Stimulated activated memory B cell treated with anti-CD40 and anti-IgM and Interleukin-4, amounts not matched to agents 10 μg/mL and 1 μg/mL and 100 μg/mL, for 72 hours (primary cell): ENCODE results near the gene EEFSEC.

ENCODE experiments used
- ATAC-seq: fragments of 150-1000 bp; cut with Tn5 transposase; 2 replicates; pipeline ENCODE4 v1.10.0; 2021
- H3K27ac Mint-ChIP-seq: one replicate; pipeline ENCODE4 v1.8.0; 2022; ENCODE audit warnings: mild to moderate bottlenecking, mixed read lengths
- H3K27me3 Mint-ChIP-seq: one replicate; pipeline ENCODE4 v1.8.0; 2022; ENCODE audit warnings: mixed read lengths
- H3K36me3 Mint-ChIP-seq: one replicate; pipeline ENCODE4 v1.8.0; 2022; ENCODE audit warnings: mixed read lengths
- H3K4me1 Mint-ChIP-seq: one replicate; pipeline ENCODE4 v1.8.0; 2022; ENCODE audit warnings: mixed read lengths
- H3K4me3 Mint-ChIP-seq: one replicate; pipeline ENCODE4 v1.8.0; 2022; ENCODE audit warnings: mild to moderate bottlenecking, moderate library complexity, mixed read lengths
- H3K9me3 Mint-ChIP-seq: one replicate; pipeline ENCODE4 v1.8.0; 2022; ENCODE audit warnings: mixed read lengths

Gene EEFSEC

DNA sequence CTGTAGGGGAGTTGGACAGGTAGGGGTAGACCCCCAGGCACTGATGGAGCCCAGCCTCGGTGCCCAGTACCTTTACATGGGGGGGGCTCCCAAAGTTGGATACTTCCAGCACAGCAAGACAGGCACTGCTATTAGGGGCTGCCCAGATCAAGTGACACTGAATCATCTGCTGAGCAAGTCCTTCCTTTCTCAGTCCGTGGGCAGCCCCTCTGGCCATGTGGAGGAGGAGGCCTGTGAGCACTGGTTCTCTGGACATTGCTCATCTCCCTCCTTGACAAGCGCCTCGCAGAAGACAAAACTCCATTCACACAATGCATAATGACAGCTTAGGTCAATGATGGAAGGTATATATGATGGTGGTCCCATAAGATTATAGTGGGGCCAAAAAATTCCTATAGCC lies 35.7 kb downstream of the EEFSEC start:
- Mint-ChIP-seq H3K27ac (no peak overlapping the region), H3K4me3 (no peak overlapping the region), H3K27me3 (no peaks in the 10 kb centered on the region), H3K4me1 (peaks cover 24% of the 10 kb centered on the region), H3K36me3 (peaks cover 14% of the 10 kb centered on the region), H3K9me3 (peaks cover 3% of the 10 kb centered on the region)
- ATAC-seq, result no peak

DNA sequence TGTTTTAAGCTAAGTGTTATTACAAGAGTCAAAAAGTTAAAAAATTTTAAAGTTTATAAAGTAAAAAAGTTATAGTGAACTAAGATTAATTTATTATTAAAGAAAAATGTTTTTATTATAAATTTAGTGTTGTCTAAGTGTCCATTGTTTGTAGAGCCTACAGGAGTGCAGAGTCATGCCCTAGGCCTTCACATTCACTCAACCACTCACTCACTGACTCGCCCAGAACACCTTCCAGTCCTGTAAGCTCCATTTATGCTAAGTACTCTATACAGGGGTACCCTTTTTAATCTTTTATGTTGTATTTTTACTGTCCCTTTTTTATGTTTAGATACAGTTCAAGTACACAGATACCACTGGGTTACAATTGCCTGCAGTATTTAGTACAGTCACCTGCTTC lies 37.2 kb downstream of the EEFSEC start:
- Mint-ChIP-seq H3K27me3 (no peaks in the 10 kb centered on the region), H3K4me3 (no peak overlapping the region), H3K27ac (no peak overlapping the region), H3K9me3 (no peaks in the 10 kb centered on the region), H3K36me3 (peaks cover 5% of the 10 kb centered on the region), H3K4me1 (peaks cover 24% of the 10 kb centered on the region)
- no peak for ATAC-seq

DNA sequence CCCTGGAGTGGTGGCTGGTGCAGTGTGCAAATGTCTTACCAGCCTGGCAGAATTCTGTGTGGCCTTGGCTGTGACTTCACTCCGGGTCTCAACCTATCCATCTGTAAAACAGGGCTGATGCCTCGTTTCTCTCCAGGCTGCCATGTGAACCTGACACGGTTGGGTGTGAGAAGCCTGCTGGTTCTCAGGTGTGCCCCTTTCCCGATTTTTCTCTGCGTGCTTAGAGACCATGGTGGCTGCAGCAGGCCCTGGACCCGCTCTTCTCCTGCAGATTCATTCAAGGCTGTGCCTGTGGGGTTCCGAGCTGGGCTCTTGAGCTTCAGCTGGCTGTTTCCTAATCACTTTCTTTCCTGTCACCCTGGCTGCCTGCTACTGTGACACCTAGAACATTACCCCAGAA lies 38.9 kb downstream of the EEFSEC start:
- Mint-ChIP-seq H3K27ac (no peak overlapping the region), H3K9me3 (no peaks in the 10 kb centered on the region), H3K4me1 (peaks cover 16% of the 10 kb centered on the region), H3K4me3 (no peak overlapping the region), H3K27me3 (no peaks in the 10 kb centered on the region), H3K36me3 (peaks cover 10% of the 10 kb centered on the region)
- ATAC-seq, result no peak

DNA sequence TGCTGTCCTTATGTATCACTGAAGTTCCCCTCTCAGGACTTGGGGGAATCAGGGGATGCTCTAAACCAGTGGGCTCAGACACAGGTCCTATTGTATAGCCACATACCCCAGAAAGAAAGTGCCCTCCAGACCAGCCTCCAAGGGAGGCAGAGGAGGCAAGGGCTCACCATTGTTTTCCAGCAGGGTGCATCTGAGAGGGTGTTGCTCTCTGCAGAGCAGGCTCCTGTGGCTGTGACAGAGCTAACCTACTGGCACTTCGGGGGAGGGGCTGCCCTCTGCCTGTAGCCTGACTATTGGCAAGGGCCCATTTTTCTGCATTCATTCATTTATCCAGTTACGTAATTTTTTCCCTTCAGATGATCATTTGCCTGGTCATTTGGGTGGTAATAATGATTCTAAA lies 39.9 kb downstream of the EEFSEC start:
- no peak for ATAC-seq
- peaks cover 7% of the 10 kb centered on the region for H3K4me1 Mint-ChIP-seq
- H3K9me3 Mint-ChIP-seq, result no peaks in the 10 kb centered on the region
- no peaks in the 10 kb centered on the region for H3K27me3 Mint-ChIP-seq
- H3K27ac Mint-ChIP-seq, result no peak overlapping the region
- no peak overlapping the region for H3K4me3 Mint-ChIP-seq
- H3K36me3 Mint-ChIP-seq, result peaks cover 16% of the 10 kb centered on the region

DNA sequence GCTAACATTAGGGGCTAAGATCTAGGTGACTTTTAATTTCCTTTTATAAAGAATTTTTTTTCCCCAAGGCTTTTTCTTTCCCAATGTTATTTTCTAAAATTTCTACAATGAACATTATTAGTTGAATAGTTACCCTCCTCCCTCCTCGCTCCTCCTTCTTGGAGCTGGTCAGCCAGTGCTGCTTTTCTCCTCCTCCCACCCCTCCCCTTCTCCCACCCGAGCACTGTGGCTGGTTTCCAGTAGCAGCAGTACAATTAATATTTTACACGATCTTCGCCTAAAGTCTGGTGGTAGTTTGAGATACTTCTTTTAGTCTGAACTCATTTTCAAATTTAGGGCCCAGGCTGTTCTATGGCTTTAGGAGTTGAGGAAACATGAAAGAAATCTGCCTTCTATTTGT lies 41.6 kb downstream of the EEFSEC start:
- Mint-ChIP-seq H3K36me3 (peaks cover 21% of the 10 kb centered on the region), H3K27ac (no peak overlapping the region), H3K9me3 (no peaks in the 10 kb centered on the region), H3K27me3 (no peaks in the 10 kb centered on the region), H3K4me3 (no peak overlapping the region), H3K4me1 (peaks cover under 1% of the 10 kb centered on the region)
- ATAC-seq, result no peak

DNA sequence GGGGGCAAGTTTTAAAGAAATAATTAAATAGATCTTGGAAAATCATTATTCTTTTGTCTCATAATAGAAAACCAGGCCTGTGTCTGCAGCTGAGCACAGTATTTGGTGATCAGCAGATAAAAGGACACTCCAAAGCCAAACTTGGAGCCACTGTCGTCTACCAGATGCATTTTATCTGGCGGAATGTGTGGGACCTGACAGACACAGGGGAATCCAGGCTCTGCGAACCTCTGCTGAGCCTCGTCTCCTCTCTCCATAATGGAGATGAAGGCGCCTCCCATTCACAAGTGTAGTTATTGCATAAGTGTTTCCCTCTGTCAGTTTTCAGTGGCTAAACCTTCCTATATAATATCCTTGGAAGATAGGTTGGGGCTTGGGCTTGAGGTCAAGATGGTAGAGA lies 42.1 kb downstream of the EEFSEC start:
- no peak overlapping the region for H3K27ac Mint-ChIP-seq
- no peaks in the 10 kb centered on the region for H3K9me3 Mint-ChIP-seq
- ATAC-seq, result no peak
- H3K36me3 Mint-ChIP-seq, result peaks cover 24% of the 10 kb centered on the region
- no peaks in the 10 kb centered on the region for H3K4me1 Mint-ChIP-seq
- H3K4me3 Mint-ChIP-seq, result no peak overlapping the region
- H3K27me3 Mint-ChIP-seq, result no peaks in the 10 kb centered on the region

DNA sequence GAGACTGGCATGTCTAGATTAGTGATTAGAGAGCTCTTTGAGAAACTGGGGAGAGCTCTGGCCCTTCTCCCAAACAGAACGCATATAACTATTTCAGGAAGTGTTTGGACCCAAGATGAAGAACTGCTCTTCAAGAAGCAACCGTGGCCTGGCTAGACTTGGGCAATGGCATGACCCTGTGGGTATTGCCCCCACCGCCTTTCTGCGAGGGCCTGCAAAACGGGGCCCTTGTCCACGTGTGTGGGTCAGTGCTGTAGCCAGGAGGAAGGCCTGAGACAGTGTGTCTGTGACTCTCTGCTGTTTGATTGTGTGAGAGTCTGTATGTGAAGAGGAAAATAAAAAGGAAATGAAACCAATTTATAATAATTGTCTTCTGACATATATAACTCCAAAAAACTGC lies 42.5 kb downstream of the EEFSEC start:
- no peak overlapping the region for H3K27ac Mint-ChIP-seq

DNA sequence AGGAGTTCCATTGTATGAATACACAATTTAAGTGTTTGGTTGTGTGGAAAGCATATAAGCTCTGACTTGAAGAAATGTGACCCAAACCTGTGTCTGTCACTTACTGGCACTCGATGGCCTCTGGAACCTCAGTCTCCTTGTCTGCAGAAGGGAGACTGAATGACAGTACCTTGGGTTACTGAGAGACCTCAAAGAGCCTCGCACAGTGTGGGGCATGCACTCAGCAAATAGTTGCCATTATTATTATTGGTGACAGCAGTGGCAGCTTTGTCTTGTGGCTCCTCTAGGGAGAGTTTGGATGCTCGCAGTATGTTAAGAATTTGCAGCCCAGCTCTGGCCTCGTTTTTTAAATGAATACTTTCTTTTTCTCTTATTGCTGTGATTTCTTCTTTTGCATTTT lies 43.4 kb downstream of the EEFSEC start:
- peaks cover 32% of the 10 kb centered on the region for H3K36me3 Mint-ChIP-seq
- no peak overlapping the region for H3K27ac Mint-ChIP-seq
- no peaks in the 10 kb centered on the region for H3K4me1 Mint-ChIP-seq
- ATAC-seq, result no peak
- no peak overlapping the region for H3K4me3 Mint-ChIP-seq
- no peaks in the 10 kb centered on the region for H3K9me3 Mint-ChIP-seq
- no peaks in the 10 kb centered on the region for H3K27me3 Mint-ChIP-seq

More for the DNA sequence above, 42.5 kb downstream of the EEFSEC start:
- Mint-ChIP-seq H3K36me3 (peaks cover 29% of the 10 kb centered on the region), H3K27me3 (no peaks in the 10 kb centered on the region), H3K4me1 (no peaks in the 10 kb centered on the region), H3K4me3 (no peak overlapping the region), H3K9me3 (no peaks in the 10 kb centered on the region)
- no peak for ATAC-seq

DNA sequence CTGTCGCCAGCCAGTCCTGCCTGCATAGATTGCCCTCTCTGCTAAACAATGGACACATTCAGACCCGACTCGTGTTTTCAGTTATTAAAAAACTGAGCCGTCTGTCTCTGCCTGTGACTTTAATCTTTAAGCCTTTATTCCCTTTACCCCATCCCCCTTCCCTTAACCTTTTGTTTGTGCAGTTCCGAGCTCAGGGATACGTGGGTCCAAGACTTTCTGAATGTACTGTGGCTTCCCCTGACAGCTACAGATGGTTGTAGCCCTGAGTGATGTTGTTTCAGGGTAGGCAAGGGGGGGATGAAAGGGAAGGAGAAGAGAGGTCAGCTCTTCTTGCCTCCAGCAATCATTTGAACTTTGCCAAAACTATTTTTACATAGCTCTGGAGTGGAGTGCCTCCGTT lies 44.6 kb downstream of the EEFSEC start:
- Mint-ChIP-seq H3K27me3 (no peaks in the 10 kb centered on the region), H3K9me3 (no peaks in the 10 kb centered on the region)
- ATAC-seq, result no peak

DNA sequence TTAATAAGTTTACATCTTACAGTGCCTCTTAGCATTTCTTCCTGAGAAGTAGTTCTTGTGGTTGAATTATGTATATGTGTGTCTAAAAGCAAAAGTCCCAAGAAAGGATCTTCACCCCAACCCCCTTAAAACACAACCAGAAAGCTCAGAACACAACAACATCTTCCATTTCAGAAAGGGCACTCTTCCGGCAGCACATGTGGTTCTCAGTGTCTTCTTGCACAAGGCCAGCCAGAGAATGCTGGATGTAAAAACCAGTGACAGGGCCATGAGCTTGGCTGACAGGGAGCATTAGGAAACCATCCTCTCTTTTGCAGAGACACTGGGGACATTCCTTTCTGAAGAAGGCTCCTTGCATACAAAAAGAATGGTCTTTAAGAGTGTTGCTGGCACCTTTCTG lies 45.0 kb downstream of the EEFSEC start:
- H3K27me3 Mint-ChIP-seq, result no peaks in the 10 kb centered on the region
- H3K9me3 Mint-ChIP-seq, result no peaks in the 10 kb centered on the region
- H3K27ac Mint-ChIP-seq, result no peak overlapping the region
- ATAC-seq, result no peak
- no peak overlapping the region for H3K4me3 Mint-ChIP-seq
- peaks cover 39% of the 10 kb centered on the region for H3K36me3 Mint-ChIP-seq
- H3K4me1 Mint-ChIP-seq, result no peaks in the 10 kb centered on the region

More for the DNA sequence above, 44.6 kb downstream of the EEFSEC start:
- no peaks in the 10 kb centered on the region for H3K4me1 Mint-ChIP-seq
- no peak overlapping the region for H3K27ac Mint-ChIP-seq
- H3K36me3 Mint-ChIP-seq, result peaks cover 35% of the 10 kb centered on the region
- no peak overlapping the region for H3K4me3 Mint-ChIP-seq

DNA sequence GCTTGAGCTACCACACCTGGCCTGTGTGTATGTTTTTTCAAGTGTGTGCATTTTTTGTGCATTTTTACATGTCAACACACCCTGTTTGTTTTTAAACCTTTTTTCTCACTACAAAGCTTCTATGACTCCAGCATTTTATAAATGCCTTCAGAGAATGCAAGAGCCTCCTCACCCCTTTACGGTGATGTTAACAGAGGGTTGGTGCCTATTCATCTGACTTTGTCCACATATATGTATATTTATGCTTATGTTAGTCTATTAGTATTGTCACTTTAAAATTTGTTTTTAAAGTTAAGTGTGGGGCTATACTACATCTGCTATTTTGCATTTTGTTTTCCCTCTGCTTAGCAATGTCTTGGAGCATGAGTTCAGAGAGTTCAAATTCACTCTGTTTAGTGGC lies 45.8 kb downstream of the EEFSEC start:
- Mint-ChIP-seq H3K4me1 (no peaks in the 10 kb centered on the region), H3K9me3 (no peaks in the 10 kb centered on the region), H3K4me3 (no peak overlapping the region), H3K36me3 (peaks cover 41% of the 10 kb centered on the region), H3K27me3 (no peaks in the 10 kb centered on the region), H3K27ac (no peak overlapping the region)
- no peak for ATAC-seq

DNA sequence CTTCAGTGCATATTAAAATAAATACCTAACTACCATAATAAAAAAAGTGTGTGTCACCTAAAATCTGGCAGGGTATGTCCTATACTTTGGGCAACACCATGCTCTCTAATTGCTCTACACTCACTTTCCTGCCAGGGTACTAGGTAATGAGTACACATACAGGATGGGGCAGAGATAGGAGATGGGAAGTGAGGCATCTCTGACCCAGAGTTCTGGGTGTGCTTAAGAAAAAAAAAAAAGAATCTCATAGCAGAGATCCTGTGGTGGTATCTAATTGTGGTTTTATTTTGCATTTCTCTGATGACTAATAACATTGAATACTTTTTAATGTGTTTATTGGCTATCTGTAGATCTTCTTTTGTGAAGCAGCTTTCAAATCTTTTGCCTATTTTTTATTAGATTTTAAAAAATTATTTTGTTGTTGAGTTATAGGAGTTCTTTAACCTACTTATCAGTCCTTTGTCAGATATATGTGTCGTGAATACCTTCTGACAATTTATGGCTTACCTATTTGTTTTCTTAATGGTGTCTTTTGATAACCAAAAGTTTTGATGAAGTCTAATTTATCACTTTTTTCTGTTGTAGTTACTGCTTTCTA lies 48.0 kb downstream of the EEFSEC start:
- H3K27me3 Mint-ChIP-seq, result no peaks in the 10 kb centered on the region
- no peak overlapping the region for H3K4me3 Mint-ChIP-seq
- peaks cover 41% of the 10 kb centered on the region for H3K36me3 Mint-ChIP-seq
- no peaks in the 10 kb centered on the region for H3K9me3 Mint-ChIP-seq
- peaks cover 1% of the 10 kb centered on the region for H3K4me1 Mint-ChIP-seq
- no peak overlapping the region for H3K27ac Mint-ChIP-seq
- ATAC-seq, result no peak

DNA sequence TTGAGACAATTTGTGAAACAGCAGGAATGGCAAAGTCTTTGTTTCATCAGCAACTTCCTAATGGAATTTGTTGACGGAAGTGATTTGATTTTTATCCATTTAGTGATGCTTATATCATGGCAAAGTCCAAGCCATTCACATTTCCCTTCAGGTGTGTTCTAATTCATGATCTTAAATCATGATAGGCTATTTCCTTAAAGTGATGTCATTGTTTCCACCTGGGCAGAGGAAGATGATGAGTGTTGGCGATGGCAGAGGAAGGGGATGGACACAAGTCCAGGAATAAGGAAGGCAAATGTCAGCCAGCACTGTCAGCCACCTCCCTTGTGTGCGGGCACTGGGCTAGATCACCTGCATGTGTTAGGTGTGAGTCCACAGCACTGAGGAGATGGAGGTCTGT lies 49.9 kb downstream of the EEFSEC start:
- H3K9me3 Mint-ChIP-seq, result no peaks in the 10 kb centered on the region
- no peak overlapping the region for H3K4me3 Mint-ChIP-seq
- ATAC-seq, result no peak
- no peaks in the 10 kb centered on the region for H3K27me3 Mint-ChIP-seq
- H3K4me1 Mint-ChIP-seq, result peaks cover 10% of the 10 kb centered on the region
- no peak overlapping the region for H3K27ac Mint-ChIP-seq
- H3K36me3 Mint-ChIP-seq, result peaks cover 30% of the 10 kb centered on the region

DNA sequence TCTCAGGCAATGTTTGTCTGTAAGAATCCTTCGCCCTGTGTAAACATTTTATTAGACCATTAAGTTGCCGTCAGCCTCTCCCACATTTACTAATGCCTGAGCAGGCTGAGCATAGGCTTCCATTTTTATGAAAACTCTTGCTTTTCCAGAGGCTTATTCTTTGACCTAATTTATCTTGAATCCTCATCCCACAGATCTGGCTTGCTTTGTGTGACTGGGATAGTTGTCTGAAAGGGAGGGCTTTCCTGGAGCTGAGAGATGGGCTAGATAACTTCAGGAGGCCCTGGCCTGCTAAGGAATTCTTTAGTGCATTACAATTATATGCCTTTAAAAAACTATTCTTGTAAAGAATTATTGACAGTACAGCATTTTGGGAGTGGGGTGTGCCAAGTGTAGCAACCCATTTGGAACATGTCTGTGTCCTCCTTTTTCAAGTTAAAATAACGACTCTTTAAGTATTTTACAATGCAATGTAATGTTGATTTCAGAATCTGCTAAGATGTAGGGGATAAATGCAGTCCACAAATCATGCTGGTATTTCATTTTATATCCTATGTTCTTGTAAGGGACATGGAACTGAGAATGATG lies 52.4 kb downstream of the EEFSEC start:
- ATAC-seq, result no peak
- H3K27ac Mint-ChIP-seq, result no peak overlapping the region
- H3K4me1 Mint-ChIP-seq, result peaks cover 10% of the 10 kb centered on the region
- H3K4me3 Mint-ChIP-seq, result no peak overlapping the region
- H3K27me3 Mint-ChIP-seq, result no peaks in the 10 kb centered on the region
- H3K9me3 Mint-ChIP-seq, result no peaks in the 10 kb centered on the region
- peaks cover 19% of the 10 kb centered on the region for H3K36me3 Mint-ChIP-seq

DNA sequence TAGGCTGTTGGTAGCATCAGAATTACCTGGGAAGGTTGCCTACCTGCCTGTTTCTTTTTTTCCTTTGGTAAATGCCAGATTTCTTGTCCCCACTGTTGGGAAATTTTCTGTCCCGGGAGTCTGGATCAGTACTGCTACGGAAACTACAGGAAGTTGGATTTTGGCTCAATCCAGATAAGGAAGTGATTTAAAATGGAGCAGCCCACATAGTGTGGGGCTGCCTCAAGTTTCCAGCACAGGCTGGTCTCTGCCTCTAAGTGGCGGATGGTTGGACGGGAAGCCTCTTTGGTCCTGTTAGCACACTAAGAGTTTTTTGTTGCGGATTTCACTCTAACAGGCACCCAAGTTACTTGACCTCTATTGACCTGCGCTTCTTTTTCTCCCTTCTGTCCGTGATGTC lies 54.7 kb downstream of the EEFSEC start:
- no peak overlapping the region for H3K27ac Mint-ChIP-seq
- peaks cover 10% of the 10 kb centered on the region for H3K4me1 Mint-ChIP-seq
- peaks cover 11% of the 10 kb centered on the region for H3K36me3 Mint-ChIP-seq
- no peaks in the 10 kb centered on the region for H3K27me3 Mint-ChIP-seq
- H3K4me3 Mint-ChIP-seq, result no peak overlapping the region
- H3K9me3 Mint-ChIP-seq, result no peaks in the 10 kb centered on the region
- no peak for ATAC-seq

DNA sequence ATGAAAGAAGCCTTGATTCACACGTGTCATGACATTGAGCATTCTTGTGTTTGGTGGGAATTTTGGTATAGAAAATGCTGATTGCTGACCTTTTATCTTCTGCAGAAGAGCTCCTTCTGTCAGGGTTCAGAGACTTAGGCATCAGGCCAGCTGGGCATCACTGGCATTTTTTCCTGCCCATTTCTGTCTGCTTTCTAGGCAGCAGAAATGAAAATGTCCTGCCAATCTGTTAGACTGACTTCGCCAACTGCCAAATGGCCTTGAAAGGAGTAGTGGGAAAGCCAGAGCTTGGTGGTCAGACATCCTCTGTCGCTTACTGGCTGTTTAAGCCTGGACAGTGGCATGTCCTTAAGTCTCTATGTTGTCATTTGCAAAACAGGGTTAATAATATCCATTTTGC lies 57.4 kb downstream of the EEFSEC start:
- Mint-ChIP-seq H3K36me3 (peaks cover 5% of the 10 kb centered on the region), H3K4me1 (peaks cover 19% of the 10 kb centered on the region)

More for the DNA sequence above, 57.4 kb downstream of the EEFSEC start:
- Mint-ChIP-seq H3K27ac (no peak overlapping the region), H3K27me3 (no peaks in the 10 kb centered on the region), H3K4me3 (no peak overlapping the region), H3K9me3 (no peaks in the 10 kb centered on the region)
- ATAC-seq, result no peak
